Upper lobe of left lung (tissue), 6 donors: ENCODE data around the gene DTX3. TPM values are rescaled to one million over a fixed set of nuclear protein-coding genes. Genes with fewer than 3 reads are reported as not detected.
"Not testable (repeated sequence)": the region's sequence is repeated elsewhere in the genome, so short reads cannot be mapped to it uniquely, and the experiment has no call there.

ENCODE experiments used
- ATAC-seq, 2 donors: fragments of 200-7000 bp; cut with Tn5 transposase; one replicate each; pipeline ENCODE4 v1.9.1; 2022; ENCODE audit warnings: mild to moderate bottlenecking in 2 of 2, moderate library complexity in 2 of 2; ENCODE audit not compliant: low FRiP score in 2 of 2
- DNase-seq, 2 donors: peaks; one replicate each; pipeline ENCODE4 v3.0.0-alpha.2; 2019 to 2020
- H3K27ac ChIP-seq, 4 donors: fragments of 200-600 bp; sonication (generic); one replicate each; pipeline ENCODE4 v1.5.1; 2016 to 2019
- H3K27me3 ChIP-seq, 4 donors: fragments of 200-600 bp; sonication (generic); one replicate each; pipeline ENCODE4 v1.5.1; 2017 to 2019
- H3K36me3 ChIP-seq, 4 donors: fragments of 200-600 bp; sonication (generic); one replicate each; pipeline ENCODE4 v1.5.1; 2016 to 2019
- H3K4me1 ChIP-seq, 4 donors: fragments of 200-600 bp; sonication (generic); one replicate each; pipeline ENCODE4 v1.5.1; 2018 to 2019
- H3K4me3 ChIP-seq, 4 donors: fragments of 200-600 bp; sonication (generic); one replicate each; pipeline ENCODE4 v1.5.1; 2017 to 2019; ENCODE audit warnings: mild to moderate bottlenecking in 2 of 4, moderate library complexity in 1 of 4
- H3K9me3 ChIP-seq, 4 donors: fragments of 200-600 bp; sonication (generic); one replicate each; pipeline ENCODE4 v1.5.1; 2018 to 2019
- CTCF ChIP-seq, 6 experiments: fragments of 450-650 bp in 4 of 6; fragments of 200-600 bp in 2 of 6; sonication (generic) in 2 of 6; IDR thresholded peaks; one replicate each; pipeline ENCODE4 v1.5.1; 2016 to 2019; ENCODE audit warnings: antibody characterized with exemption in 6 of 6
- EP300 ChIP-seq, 4 donors: sonication (generic); formaldehyde crosslinking; IDR thresholded peaks; one replicate each; pipeline ENCODE4 v1.5.1; 2017; ENCODE audit warnings: antibody characterized with exemption in 4 of 4, control low read depth in 2 of 4
- POLR2A ChIP-seq, 4 donors: fragments of 450-650 bp; IDR thresholded peaks; one replicate each; pipeline ENCODE4 v1.5.1; 2016 to 2017; ENCODE audit warnings: antibody characterized with exemption in 4 of 4, mild to moderate bottlenecking in 2 of 4
- POLR2AphosphoS5 ChIP-seq, 2 donors: sonication (generic); formaldehyde crosslinking; IDR thresholded peaks; one replicate each; pipeline ENCODE4 v1.5.1; 2017; ENCODE audit warnings: antibody characterized with exemption in 2 of 2
- WGBS, 2 donors: methylation state at CpG; one replicate each; pipeline ENCODE4 v1.1.5; 2017 to 2018; 5-methylcytosine and 5-hydroxymethylcytosine counted together
- total RNA-seq, 6 donors: library from RNA; depleted of rRNA in 4 of 6; stranded (reverse); fragments of >200 nt in 4 of 6; gene quantifications; one replicate each; pipeline versions ENCODE4 v1.1.0 to v1.2.1, GENCODE V29; 2016 to 2021
- donor health status: DM: no; HTN: no; CAD: no; lungs with moderate emphysema.
- donor health status: DM: no; HTN: yes; CAD: no; lungs with severe emphysema.

DTX3 gene
- total RNA-seq, 6 donors from 2014 or later, result 12.8 to 44.0 (median 21.1) TPM

GRCh38 chr12:57637364-57637763 is 32.7 kb downstream of the DTX3 start:
- H3K27ac ChIP-seq, result no peak overlapping the region
- ATAC-seq (no peak), DNase-seq (no peak)
- peaks cover 0 to 10% (median 5%) of the 10 kb centered on the region in 4 donors for H3K27me3 ChIP-seq
- no peak overlapping the region for H3K4me3 ChIP-seq
- no peaks in the 10 kb centered on the region for H3K36me3 ChIP-seq
- TF ChIP-seq EP300 (IDR thresholded peaks at IDR 0.05) (no peak), POLR2A (IDR thresholded peaks at IDR 0.05) (no peak), POLR2AphosphoS5 (IDR thresholded peaks at IDR 0.05) (no peak), CTCF (IDR thresholded peaks at IDR 0.05) (no peak)
- WGBS, 2 donors, result 54 to 62% methylated on average over 3 of the region's 3 CpGs
- peaks cover 11 to 12% (median 12%) of the 10 kb centered on the region in 4 donors for H3K4me1 ChIP-seq
- H3K9me3 ChIP-seq, result no peaks in the 10 kb centered on the region

- H3K36me3 ChIP-seq, result no peaks in the 10 kb centered on the region
- H3K4me3 ChIP-seq, result no peak overlapping the region
- H3K27me3 ChIP-seq, result peaks cover 0 to 5% (median 0%) of the 10 kb centered on the region in 4 donors
- no peaks in the 10 kb centered on the region for H3K9me3 ChIP-seq
- no peak for ATAC-seq
- no peak for TF ChIP-seq POLR2AphosphoS5 (IDR thresholded peaks at IDR 0.05)
- no peak for TF ChIP-seq EP300 (IDR thresholded peaks at IDR 0.05)
- no peak for TF ChIP-seq POLR2A (IDR thresholded peaks at IDR 0.05)
- TF ChIP-seq CTCF (IDR thresholded peaks at IDR 0.05), result no peak
- peaks cover 4 to 5% (median 5%) of the 10 kb centered on the region in 4 donors for H3K4me1 ChIP-seq
- WGBS, 2 donors, result 88 to 97% methylated on average over 3 of the region's 3 CpGs
- DNase-seq, result no peak
- H3K27ac ChIP-seq, result no peak overlapping the region
These were observed 33.5 kb downstream of the DTX3 start for GRCh38 chr12:57638096-57638495.

- H3K4me1 ChIP-seq, result no peaks in the 10 kb centered on the region
- TF ChIP-seq POLR2A (IDR thresholded peaks at IDR 0.05) (no peak), EP300 (IDR thresholded peaks at IDR 0.05) (no peak)
- DNase-seq (no peak), ATAC-seq (no peak)
- 58 to 76% methylated on average over 7 of the region's 7 CpGs for WGBS, 2 donors
- H3K27me3 ChIP-seq, result no peaks in the 10 kb centered on the region
- H3K4me3 ChIP-seq, result no peak overlapping the region
- no peak overlapping the region for H3K27ac ChIP-seq
- H3K36me3 ChIP-seq, result no peaks in the 10 kb centered on the region
- peaks cover 0 to 4% (median 2%) of the 10 kb centered on the region in 4 donors for H3K9me3 ChIP-seq
These were observed 35.8 kb downstream of the DTX3 start for GRCh38 chr12:57640175-57641042.

- ATAC-seq, result no peak
- Histone ChIP-seq H3K27me3 (no peaks in the 10 kb centered on the region), H3K27ac (no peak overlapping the region), H3K4me1 (no peaks in the 10 kb centered on the region), H3K4me3 (no peak overlapping the region), H3K9me3 (peaks cover 0 to 11% (median 10%) of the 10 kb centered on the region in 4 donors), H3K36me3 (no peaks in the 10 kb centered on the region)
- 47 to 53% methylated on average over 5 of the region's 5 CpGs for WGBS, 2 donors
- no peak for DNase-seq
- TF ChIP-seq POLR2A (IDR thresholded peaks at IDR 0.05) (no peak), EP300 (IDR thresholded peaks at IDR 0.05) (no peak), CTCF (IDR thresholded peaks at IDR 0.05) (no peak), POLR2AphosphoS5 (IDR thresholded peaks at IDR 0.05) (no peak)
These were observed 37.2 kb downstream of the DTX3 start for GRCh38 chr12:57641699-57642442.

- not testable (repeated sequence) for H3K27ac ChIP-seq, H3K4me1 ChIP-seq, H3K36me3 ChIP-seq, H3K4me3 ChIP-seq, ATAC-seq, H3K27me3 ChIP-seq, DNase-seq
- peaks cover 0 to 11% (median 10%) of the 10 kb centered on the region in 4 donors for H3K9me3 ChIP-seq
- 73 to 74% methylated on average over 10 to 11 of the region's 13 CpGs for WGBS, 2 donors
These were observed 41.5 kb downstream of the DTX3 start for GRCh38 chr12:57645990-57646658.

GRCh38 chr12:57646659-57647049 is 42.0 kb downstream of the DTX3 start:
- H3K27ac ChIP-seq, H3K36me3 ChIP-seq, ATAC-seq, DNase-seq, H3K27me3 ChIP-seq, H3K4me1 ChIP-seq, H3K4me3 ChIP-seq: not testable (repeated sequence)
- 81 to 90% methylated on average over 4 to 10 of the region's 15 CpGs for WGBS, 2 donors
- peaks cover 0 to 11% (median 10%) of the 10 kb centered on the region in 4 donors for H3K9me3 ChIP-seq
